ENCODE data around the gene ZNF595. TPM values are rescaled to one million over a fixed set of nuclear protein-coding genes. Genes with fewer than 3 reads are reported as not detected.

Gene ZNF595
- total RNA-seq, 2 experiments from 2014 or later, result 1.6 to 1.9 TPM

DNA sequence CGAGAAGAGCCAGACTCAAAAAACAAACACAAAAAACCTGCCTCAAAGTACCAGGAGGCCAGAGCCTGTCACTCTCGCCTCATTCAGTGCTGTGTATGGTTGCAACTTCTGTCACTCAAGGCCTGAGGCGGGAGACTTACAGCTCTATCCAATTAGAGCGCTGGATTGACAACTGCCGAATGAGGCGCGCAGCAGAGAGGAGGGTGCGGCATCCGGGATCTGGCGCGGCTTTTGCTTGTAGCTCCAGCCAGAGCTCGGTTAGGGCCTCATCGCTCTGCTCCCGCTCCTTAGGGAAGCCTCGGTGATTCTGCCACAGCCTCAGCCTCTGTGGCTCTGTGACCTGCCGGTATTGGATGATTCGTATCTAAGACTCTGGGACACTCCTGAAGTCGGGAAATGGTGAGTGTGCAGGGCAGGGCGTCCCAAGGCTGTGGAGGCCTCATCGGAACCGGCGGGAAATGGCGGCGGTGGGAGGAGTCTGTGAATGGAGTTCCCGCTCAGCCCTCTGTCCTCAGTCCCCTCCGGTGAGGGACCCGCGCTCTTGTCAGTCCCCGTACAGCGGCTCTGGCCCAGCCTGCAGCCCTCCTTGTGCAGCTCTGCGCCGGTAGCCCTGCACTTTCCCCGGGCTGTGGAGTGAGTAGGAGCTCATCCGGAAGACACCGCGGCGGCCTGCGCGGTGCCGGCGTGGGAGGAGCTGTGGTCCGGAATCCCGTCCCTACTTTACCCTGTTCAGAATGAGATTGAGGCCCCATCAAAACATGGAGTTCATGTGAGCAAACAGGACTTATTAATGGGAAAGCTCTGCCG lies 71.4 kb downstream of the ZNF595 start, which contains the start of gene ZNF718:
Gene ZNF718 (plus strand): TSS at position 227 of the 807 bp plus-strand sequence. CDS start 170 bp downstream, at position 397.
- Histone ChIP-seq H3K27ac (ENCODE audit: low read depth, low read length, poor library complexity, severe bottlenecking) (peak within 1 kb of the TSS; percentile 71), H3K4me3 (ENCODE audit: low read depth, low read length, poor library complexity, severe bottlenecking) (peak within 1 kb of the TSS; percentile 81), H2AFZ (ENCODE audit: low read length) (peak within 1 kb of the TSS; percentile 69; the same call in 1 of the 2 replicates), H4K20me1 (ENCODE audit: insufficient read depth, low read length) (no peaks in the 10 kb centered on the region), H3K9me2 (ENCODE audit: insufficient read depth, low read length) (no peaks in the 10 kb centered on the region), H3K79me2 (ENCODE audit: insufficient read depth, low read depth, low read length) (peaks cover 24% of the 10 kb centered on the region), H3K36me3 (ENCODE audit: insufficient read depth, low read length) (peaks cover 15% of the 10 kb centered on the region), H3K4me2 (ENCODE audit: low read length) (peak within 1 kb of the TSS; percentile 64), H3K9me3 (ENCODE audit: low read length) (peaks cover 19% of the 10 kb centered on the region; the same call in 1 of the 2 replicates), H3K4me1 (ENCODE audit: insufficient read depth, low read length, poor library complexity, severe bottlenecking) (peaks cover 6% of the 10 kb centered on the region)
- CTCF ChIA-PET (ENCODE audit: unreplicated experiment), result interaction anchor here (0.6 kb wide), 1 partner anchor 327 kb away, joined by 3 read pairs; no protein-coding TSS in a partner anchor
- peak; percentile 93 for DNase-seq (ENCODE audit: low spot score)
- intact Hi-C loops (cut with micrococcal nuclease; ENCODE audit: unreplicated experiment), result loop anchor here (1.0 kb wide), 1 partner anchor 10 kb away; no protein-coding TSS in a partner anchor
- BruUV-seq (replicated peaks), result no TSS peak
- TF ChIP-seq, protein P1, sequence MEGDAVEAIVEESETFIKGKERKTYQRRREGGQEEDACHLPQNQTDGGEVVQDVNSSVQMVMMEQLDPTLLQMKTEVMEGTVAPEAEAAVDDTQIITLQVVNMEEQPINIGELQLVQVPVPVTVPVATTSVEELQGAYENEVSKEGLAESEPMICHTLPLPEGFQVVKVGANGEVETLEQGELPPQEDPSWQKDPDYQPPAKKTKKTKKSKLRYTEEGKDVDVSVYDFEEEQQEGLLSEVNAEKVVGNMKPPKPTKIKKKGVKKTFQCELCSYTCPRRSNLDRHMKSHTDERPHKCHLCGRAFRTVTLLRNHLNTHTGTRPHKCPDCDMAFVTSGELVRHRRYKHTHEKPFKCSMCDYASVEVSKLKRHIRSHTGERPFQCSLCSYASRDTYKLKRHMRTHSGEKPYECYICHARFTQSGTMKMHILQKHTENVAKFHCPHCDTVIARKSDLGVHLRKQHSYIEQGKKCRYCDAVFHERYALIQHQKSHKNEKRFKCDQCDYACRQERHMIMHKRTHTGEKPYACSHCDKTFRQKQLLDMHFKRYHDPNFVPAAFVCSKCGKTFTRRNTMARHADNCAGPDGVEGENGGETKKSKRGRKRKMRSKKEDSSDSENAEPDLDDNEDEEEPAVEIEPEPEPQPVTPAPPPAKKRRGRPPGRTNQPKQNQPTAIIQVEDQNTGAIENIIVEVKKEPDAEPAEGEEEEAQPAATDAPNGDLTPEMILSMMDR (conservative IDR thresholded peaks at IDR 0.05; ENCODE audit: low read length), result no peak
- TF ChIP-seq EZH2phosphoT487 (IDR thresholded peaks at IDR 0.05; ENCODE audit: borderline replicate concordance, low read depth, low read length), result no peak
- POLR2A ChIA-PET, result interaction anchor here (1.0 to 1.5 kb wide), 3 partner anchors 9 to 375 kb away, joined by 3 to 4 read pairs (median 3); no protein-coding TSS in a partner anchor

DNA sequence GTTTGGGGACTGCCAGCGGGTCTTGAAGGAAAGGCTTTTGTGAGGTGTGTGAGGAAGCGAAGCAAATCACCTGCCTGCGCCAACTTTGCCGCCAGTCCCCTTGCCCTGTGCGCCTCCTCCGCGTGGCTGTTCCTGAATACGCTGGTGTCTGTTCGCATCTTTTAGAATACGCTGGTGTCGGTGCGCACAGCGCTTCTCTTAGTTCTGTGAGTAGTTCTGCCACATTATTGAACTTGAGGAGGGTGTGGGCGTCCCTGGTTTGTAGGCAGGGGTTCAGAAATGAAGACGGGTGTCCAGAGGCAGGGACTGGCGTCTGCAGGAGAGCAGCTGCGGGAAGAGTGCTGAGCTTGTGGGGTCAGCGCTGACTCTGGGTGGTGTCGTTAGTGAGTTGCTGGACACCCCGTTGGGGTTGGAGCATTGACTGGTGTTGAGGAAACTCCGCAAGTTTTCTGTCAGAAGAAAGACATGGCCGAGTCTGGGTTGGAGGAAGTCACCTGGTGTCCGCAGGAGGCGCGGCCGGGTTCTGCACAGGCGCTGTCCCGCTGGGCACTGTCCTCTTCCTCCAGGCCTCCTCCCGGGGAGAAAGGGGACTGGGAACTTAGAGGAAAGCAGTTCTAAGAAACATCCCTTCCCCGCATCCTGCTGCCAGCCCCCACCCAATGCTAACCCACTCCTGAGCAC lies 72.1 kb downstream of the ZNF595 start:
- ChIA-PET POLR2A (interaction anchor here (1.0 to 1.5 kb wide), 3 partner anchors 10 to 374 kb away, joined by 3 to 4 read pairs (median 3); no protein-coding TSS in a partner anchor), CTCF (ENCODE audit: unreplicated experiment) (interaction anchor here (0.6 kb wide), 1 partner anchor 326 kb away, joined by 3 read pairs; no protein-coding TSS in a partner anchor)
- intact Hi-C loops (cut with micrococcal nuclease; ENCODE audit: unreplicated experiment), result no loop called here
- BruUV-seq (replicated peaks), result no TSS peak
- peaks cover 6% of the 10 kb centered on the region for H3K4me1 ChIP-seq (ENCODE audit: insufficient read depth, low read length, poor library complexity, severe bottlenecking)
- peak overlapping the region; percentile 64 for H3K4me2 ChIP-seq (ENCODE audit: low read length)
- H3K4me3 ChIP-seq (ENCODE audit: low read depth, low read length, poor library complexity, severe bottlenecking), result peak overlapping the region; percentile 81
- peaks cover 15% of the 10 kb centered on the region for H3K36me3 ChIP-seq (ENCODE audit: insufficient read depth, low read length)
- TF ChIP-seq EZH2phosphoT487 (IDR thresholded peaks at IDR 0.05; ENCODE audit: borderline replicate concordance, low read depth, low read length), result no peak
- TF ChIP-seq, protein P1 (conservative IDR thresholded peaks at IDR 0.05; ENCODE audit: low read length), result no peak
- H3K9me3 ChIP-seq (ENCODE audit: low read length), result peaks cover 19% of the 10 kb centered on the region; the same call in 1 of the 2 replicates
- H4K20me1 ChIP-seq (ENCODE audit: insufficient read depth, low read length), result no peaks in the 10 kb centered on the region
- H3K27ac ChIP-seq (ENCODE audit: low read depth, low read length, poor library complexity, severe bottlenecking), result peak overlapping the region; percentile 71
- peak overlapping the region; percentile 2; the same call in 1 of the 2 replicates for H2AFZ ChIP-seq (ENCODE audit: low read length)
- peaks cover 24% of the 10 kb centered on the region for H3K79me2 ChIP-seq (ENCODE audit: insufficient read depth, low read depth, low read length)
- no peaks in the 10 kb centered on the region for H3K9me2 ChIP-seq (ENCODE audit: insufficient read depth, low read length)
- peak; percentile 44 for DNase-seq (ENCODE audit: low spot score)

Measured in OCI-LY7 (cell line).